ENCODE results near the gene RGSL1.

Gene RGSL1

GRCh38 chr1:182413969-182414368, 36.0 kb upstream of the RGSL1 start:
- peaks cover 3% of the 10 kb centered on the region for H3K4me1 ChIP-seq (ENCODE audit: control insufficient read depth, insufficient read depth, low read length)
- 91 to 93% methylated on average over 6 of the region's 6 CpGs for whole genome bisulfite sequencing, 2 experiments
- no peaks in the 10 kb centered on the region for H3K27me3 ChIP-seq (ENCODE audit: control insufficient read depth, insufficient read depth, low read length, poor library complexity, severe bottlenecking)
- no peaks in the 10 kb centered on the region for H3K9me3 ChIP-seq (ENCODE audit: control insufficient read depth, low read length)
- no peaks in the 10 kb centered on the region for H3K36me3 ChIP-seq (ENCODE audit: control insufficient read depth, insufficient read depth, low read length)
- H3K27ac ChIP-seq (ENCODE audit: insufficient read depth, low read depth, low read length, poor library complexity, severe bottlenecking) = no peak overlapping the region
- H3K4me3 ChIP-seq (ENCODE audit: insufficient read depth, low read depth, low read length) = no peak overlapping the region

GRCh38 chr1:182415789-182416188, 34.2 kb upstream of the RGSL1 start:
- H3K4me1 ChIP-seq (ENCODE audit: control insufficient read depth, insufficient read depth, low read length) = peaks cover 3% of the 10 kb centered on the region
- H3K9me3 ChIP-seq (ENCODE audit: control insufficient read depth, low read length) = no peaks in the 10 kb centered on the region
- H3K4me3 ChIP-seq (ENCODE audit: insufficient read depth, low read depth, low read length) = no peak overlapping the region
- 82 to 100% methylated on average over 1 of the region's 1 CpG for WGBS, 2 experiments
- H3K27ac ChIP-seq (ENCODE audit: insufficient read depth, low read depth, low read length, poor library complexity, severe bottlenecking) = no peak overlapping the region
- H3K36me3 ChIP-seq (ENCODE audit: control insufficient read depth, insufficient read depth, low read length) = no peaks in the 10 kb centered on the region
- H3K27me3 ChIP-seq (ENCODE audit: control insufficient read depth, insufficient read depth, low read length, poor library complexity, severe bottlenecking) = no peaks in the 10 kb centered on the region

- WGBS, 2 experiments = 86 to 96% methylated on average over 7 of the region's 7 CpGs
- H3K36me3 ChIP-seq (ENCODE audit: control insufficient read depth, insufficient read depth, low read length) = no peaks in the 10 kb centered on the region
- no peaks in the 10 kb centered on the region for H3K27me3 ChIP-seq (ENCODE audit: control insufficient read depth, insufficient read depth, low read length, poor library complexity, severe bottlenecking)
- no peak overlapping the region for H3K27ac ChIP-seq (ENCODE audit: insufficient read depth, low read depth, low read length, poor library complexity, severe bottlenecking)
- H3K4me1 ChIP-seq (ENCODE audit: control insufficient read depth, insufficient read depth, low read length) = no peaks in the 10 kb centered on the region
- H3K9me3 ChIP-seq (ENCODE audit: control insufficient read depth, low read length) = no peaks in the 10 kb centered on the region
- H3K4me3 ChIP-seq (ENCODE audit: insufficient read depth, low read depth, low read length) = no peak overlapping the region
Observed at GRCh38 chr1:182426442-182427430, 23.2 kb upstream of the RGSL1 start.

- WGBS, 2 experiments = 77 to 93% methylated on average over 2 of the region's 2 CpGs
- H3K4me1 ChIP-seq (ENCODE audit: control insufficient read depth, insufficient read depth, low read length) = no peaks in the 10 kb centered on the region
- H3K9me3 ChIP-seq (ENCODE audit: control insufficient read depth, low read length) = no peaks in the 10 kb centered on the region
- no peak overlapping the region for H3K27ac ChIP-seq (ENCODE audit: insufficient read depth, low read depth, low read length, poor library complexity, severe bottlenecking)
- H3K36me3 ChIP-seq (ENCODE audit: control insufficient read depth, insufficient read depth, low read length) = no peaks in the 10 kb centered on the region
- no peak overlapping the region for H3K4me3 ChIP-seq (ENCODE audit: insufficient read depth, low read depth, low read length)
- no peaks in the 10 kb centered on the region for H3K27me3 ChIP-seq (ENCODE audit: control insufficient read depth, insufficient read depth, low read length, poor library complexity, severe bottlenecking)
Observed at GRCh38 chr1:182428043-182428442, 21.9 kb upstream of the RGSL1 start.

- no peaks in the 10 kb centered on the region for H3K4me1 ChIP-seq (ENCODE audit: control insufficient read depth, insufficient read depth, low read length)
- H3K27ac ChIP-seq (ENCODE audit: insufficient read depth, low read depth, low read length, poor library complexity, severe bottlenecking) = no peak overlapping the region
- no peak overlapping the region for H3K4me3 ChIP-seq (ENCODE audit: insufficient read depth, low read depth, low read length)
- H3K36me3 ChIP-seq (ENCODE audit: control insufficient read depth, insufficient read depth, low read length) = no peaks in the 10 kb centered on the region
- 91 to 94% methylated on average over 9 to 11 of the region's 11 CpGs for WGBS, 2 experiments
- H3K27me3 ChIP-seq (ENCODE audit: control insufficient read depth, insufficient read depth, low read length, poor library complexity, severe bottlenecking) = no peaks in the 10 kb centered on the region
- no peaks in the 10 kb centered on the region for H3K9me3 ChIP-seq (ENCODE audit: control insufficient read depth, low read length)
Observed at GRCh38 chr1:182430263-182431068, 19.5 kb upstream of the RGSL1 start.

GRCh38 chr1:182431278-182431677, 18.7 kb upstream of the RGSL1 start:
- H3K27me3 ChIP-seq (ENCODE audit: control insufficient read depth, insufficient read depth, low read length, poor library complexity, severe bottlenecking) = no peaks in the 10 kb centered on the region
- 92 to 93% methylated on average over 7 of the region's 7 CpGs for WGBS, 2 experiments

GRCh38 chr1:182433580-182433979, 16.4 kb upstream of the RGSL1 start:
- no peak overlapping the region for H3K4me3 ChIP-seq (ENCODE audit: insufficient read depth, low read depth, low read length)
- H3K27ac ChIP-seq (ENCODE audit: insufficient read depth, low read depth, low read length, poor library complexity, severe bottlenecking) = no peak overlapping the region
- no peaks in the 10 kb centered on the region for H3K4me1 ChIP-seq (ENCODE audit: control insufficient read depth, insufficient read depth, low read length)
- WGBS, 2 experiments = 94 to 95% methylated on average over 1 of the region's 1 CpG
- no peaks in the 10 kb centered on the region for H3K9me3 ChIP-seq (ENCODE audit: control insufficient read depth, low read length)
- H3K36me3 ChIP-seq (ENCODE audit: control insufficient read depth, insufficient read depth, low read length) = no peaks in the 10 kb centered on the region
- H3K27me3 ChIP-seq (ENCODE audit: control insufficient read depth, insufficient read depth, low read length, poor library complexity, severe bottlenecking) = no peaks in the 10 kb centered on the region

More at GRCh38 chr1:182431278-182431677, 18.7 kb upstream of the RGSL1 start:
- Histone ChIP-seq H3K27ac (ENCODE audit: insufficient read depth, low read depth, low read length, poor library complexity, severe bottlenecking) (no peak overlapping the region), H3K4me3 (ENCODE audit: insufficient read depth, low read depth, low read length) (no peak overlapping the region), H3K36me3 (ENCODE audit: control insufficient read depth, insufficient read depth, low read length) (no peaks in the 10 kb centered on the region), H3K9me3 (ENCODE audit: control insufficient read depth, low read length) (no peaks in the 10 kb centered on the region), H3K4me1 (ENCODE audit: control insufficient read depth, insufficient read depth, low read length) (no peaks in the 10 kb centered on the region)

- no peaks in the 10 kb centered on the region for H3K36me3 ChIP-seq (ENCODE audit: control insufficient read depth, insufficient read depth, low read length)
- H3K9me3 ChIP-seq (ENCODE audit: control insufficient read depth, low read length) = no peaks in the 10 kb centered on the region
- 88 to 100% methylated on average over 1 of the region's 1 CpG for WGBS, 2 experiments
- H3K27me3 ChIP-seq (ENCODE audit: control insufficient read depth, insufficient read depth, low read length, poor library complexity, severe bottlenecking) = no peaks in the 10 kb centered on the region
- H3K4me1 ChIP-seq (ENCODE audit: control insufficient read depth, insufficient read depth, low read length) = no peaks in the 10 kb centered on the region
- H3K4me3 ChIP-seq (ENCODE audit: insufficient read depth, low read depth, low read length) = no peak overlapping the region
- no peak overlapping the region for H3K27ac ChIP-seq (ENCODE audit: insufficient read depth, low read depth, low read length, poor library complexity, severe bottlenecking)
Observed at GRCh38 chr1:182438326-182438725, 11.6 kb upstream of the RGSL1 start.

- Histone ChIP-seq H3K27me3 (ENCODE audit: control insufficient read depth, insufficient read depth, low read length, poor library complexity, severe bottlenecking) (no peaks in the 10 kb centered on the region), H3K27ac (ENCODE audit: insufficient read depth, low read depth, low read length, poor library complexity, severe bottlenecking) (no peak overlapping the region), H3K9me3 (ENCODE audit: control insufficient read depth, low read length) (no peaks in the 10 kb centered on the region), H3K36me3 (ENCODE audit: control insufficient read depth, insufficient read depth, low read length) (no peaks in the 10 kb centered on the region), H3K4me1 (ENCODE audit: control insufficient read depth, insufficient read depth, low read length) (no peaks in the 10 kb centered on the region), H3K4me3 (ENCODE audit: insufficient read depth, low read depth, low read length) (no peak overlapping the region)
- 95 to 97% methylated on average over 3 of the region's 3 CpGs for WGBS, 2 experiments
Observed at GRCh38 chr1:182441719-182442118, 8.2 kb upstream of the RGSL1 start.

- Histone ChIP-seq H3K27me3 (ENCODE audit: control insufficient read depth, insufficient read depth, low read length, poor library complexity, severe bottlenecking) (no peaks in the 10 kb centered on the region), H3K27ac (ENCODE audit: insufficient read depth, low read depth, low read length, poor library complexity, severe bottlenecking) (no peak overlapping the region), H3K4me3 (ENCODE audit: insufficient read depth, low read depth, low read length) (no peak overlapping the region), H3K9me3 (ENCODE audit: control insufficient read depth, low read length) (no peaks in the 10 kb centered on the region), H3K36me3 (ENCODE audit: control insufficient read depth, insufficient read depth, low read length) (no peaks in the 10 kb centered on the region), H3K4me1 (ENCODE audit: control insufficient read depth, insufficient read depth, low read length) (no peaks in the 10 kb centered on the region)
- 91 to 94% methylated on average over 1 of the region's 1 CpG for WGBS, 2 experiments
Observed at GRCh38 chr1:182442333-182442732, 7.6 kb upstream of the RGSL1 start.
